ENCODE data around the gene OAS1.
"Not testable (repeated sequence)": the region's sequence is repeated elsewhere in the genome, so short reads cannot be mapped to it uniquely, and the experiment has no call there.

OAS1 gene

GRCh38 chr12:112900298-112901145, 6.2 kb upstream of the OAS1 start:
- peak in 3 of 5 donors; percentile 6 to 55 (median 29) for DNase-seq

DNA sequence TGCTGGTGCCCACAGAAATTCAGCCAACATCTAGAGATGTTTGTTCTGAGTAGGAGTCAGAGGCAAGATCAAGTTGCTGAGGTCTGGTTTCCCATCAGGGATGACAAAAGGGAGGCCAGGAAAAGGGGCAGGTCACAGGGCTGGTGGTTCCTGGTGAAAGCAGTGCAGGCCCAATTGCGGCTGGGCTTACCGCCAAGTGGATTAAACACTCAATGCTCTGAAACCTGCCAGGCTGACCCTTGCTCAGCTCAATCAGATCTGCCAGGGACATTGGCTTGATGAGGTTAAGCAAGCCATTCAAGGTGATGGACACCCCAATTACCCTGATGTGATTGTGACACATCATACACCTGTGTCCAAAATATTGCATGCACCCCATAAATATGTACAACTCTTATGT, 5.5 kb upstream of the OAS1 start:
- DNase-seq: no peak

DNA sequence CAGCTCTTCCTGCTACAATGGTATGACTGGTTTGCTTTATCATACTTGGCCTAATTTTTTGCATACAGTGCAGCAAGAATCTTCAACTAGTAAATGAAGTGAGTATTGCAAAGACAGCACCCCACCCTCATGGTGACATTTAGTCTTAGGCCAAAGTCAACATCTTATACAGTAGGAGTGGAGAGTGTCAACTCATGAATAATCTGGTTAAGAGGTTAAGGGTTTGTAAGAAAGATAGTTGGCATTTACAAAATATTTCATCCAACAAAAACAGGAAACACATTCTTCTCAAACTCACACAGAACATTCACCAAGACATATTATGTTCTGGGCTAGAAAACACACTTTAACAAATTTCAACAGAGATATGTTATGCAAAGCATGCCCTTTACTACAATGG, 2.2 kb upstream of the OAS1 start:
- DNase-seq: no peak

GRCh38 chr12:112905451-112906089, 1.2 kb upstream of the OAS1 start:
- DNase-seq: no peak

DNA sequence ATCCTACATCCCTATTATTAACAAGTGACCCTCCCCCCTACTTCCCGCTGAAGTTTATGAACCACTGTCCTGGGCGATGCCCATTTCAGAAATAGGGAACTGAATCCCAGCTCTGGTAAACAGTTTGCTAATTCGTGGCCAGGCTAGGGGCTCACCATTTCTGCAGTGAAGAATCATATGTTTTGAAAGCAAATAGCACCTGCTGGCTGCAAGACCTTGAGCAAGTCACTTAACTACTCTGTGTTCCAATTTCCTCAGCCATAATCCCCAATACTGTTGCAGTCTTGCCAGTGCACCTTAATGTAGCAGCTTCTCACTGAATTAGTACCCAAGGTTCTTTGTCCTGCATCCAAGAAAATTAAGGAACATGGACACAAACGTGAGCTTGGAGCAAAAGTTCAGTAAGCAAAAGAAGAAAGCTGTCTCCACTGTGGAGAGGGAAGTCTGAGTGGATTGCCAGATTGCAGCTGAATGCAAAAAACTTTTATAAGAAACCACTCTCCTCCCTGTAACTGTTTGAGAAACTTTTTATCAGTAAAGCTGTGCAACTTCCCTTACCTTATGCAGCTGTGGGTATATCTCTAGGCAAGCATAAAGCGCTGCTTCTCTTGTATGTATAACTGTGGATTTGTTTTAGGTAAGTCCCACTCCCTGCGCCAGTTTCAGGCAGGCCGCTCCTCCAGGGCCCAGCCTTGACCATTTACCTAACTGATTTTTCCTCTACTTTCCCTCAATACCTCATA, 824 bp downstream of the OAS1 start:
- DNase-seq: peak in 1 of 5 donors; percentile 10

GRCh38 chr12:112908548-112908947, 1.8 kb downstream of the OAS1 start:
- peak in 1 of 5 donors; percentile 22 for DNase-seq

- no peak for DNase-seq
Measured at GRCh38 chr12:112909693-112910092, 2.9 kb downstream of the OAS1 start.

GRCh38 chr12:112913038-112913688, 6.4 kb downstream of the OAS1 start:
- no peak for DNase-seq

- DNase-seq: not testable (repeated sequence)
Measured at GRCh38 chr12:112913888-112914287, 7.1 kb downstream of the OAS1 start.

GRCh38 chr12:112916270-112916669, 9.5 kb downstream of the OAS1 start:
- DNase-seq: no peak

DNA sequence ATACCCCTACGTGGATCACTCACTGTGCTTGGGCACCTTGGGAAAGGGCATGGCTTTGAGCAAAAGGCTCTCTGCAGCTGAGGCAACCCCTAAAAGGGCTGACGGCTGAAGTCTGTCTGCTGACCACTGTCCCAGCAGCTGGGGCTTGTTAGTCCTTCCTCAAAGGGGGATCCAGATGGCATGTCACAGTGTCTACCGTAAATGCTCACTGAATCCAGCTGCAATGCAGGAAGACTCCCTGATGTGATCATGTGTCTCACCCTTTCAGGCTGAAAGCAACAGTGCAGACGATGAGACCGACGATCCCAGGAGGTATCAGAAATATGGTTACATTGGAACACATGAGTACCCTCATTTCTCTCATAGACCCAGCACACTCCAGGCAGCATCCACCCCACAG, 12.4 kb downstream of the OAS1 start:
- DNase-seq: no peak

- no peak for DNase-seq
Measured at GRCh38 chr12:112924986-112925385, 18.2 kb downstream of the OAS1 start.

GRCh38 chr12:112926416-112927033, 19.8 kb downstream of the OAS1 start:
- not testable (repeated sequence) for DNase-seq

DNA sequence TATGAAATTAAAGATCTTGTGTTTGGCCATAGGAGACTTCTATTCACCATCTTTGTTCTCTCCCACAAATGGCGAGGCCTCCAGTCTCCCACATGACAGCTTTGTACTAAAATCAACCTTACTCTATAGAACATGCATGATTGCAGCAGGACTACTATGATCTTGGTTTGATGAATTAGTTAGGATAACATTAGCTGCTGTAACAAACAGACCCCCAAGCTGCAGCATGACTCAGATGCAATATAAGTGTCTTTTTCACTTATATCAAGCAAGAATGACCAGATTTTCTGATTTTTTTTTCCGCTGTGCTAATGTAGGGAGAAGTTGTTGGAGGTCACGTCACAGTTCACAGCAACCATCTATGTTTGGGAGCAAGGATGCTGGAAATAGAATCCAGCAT, 20.7 kb downstream of the OAS1 start:
- no peak for DNase-seq

DNA sequence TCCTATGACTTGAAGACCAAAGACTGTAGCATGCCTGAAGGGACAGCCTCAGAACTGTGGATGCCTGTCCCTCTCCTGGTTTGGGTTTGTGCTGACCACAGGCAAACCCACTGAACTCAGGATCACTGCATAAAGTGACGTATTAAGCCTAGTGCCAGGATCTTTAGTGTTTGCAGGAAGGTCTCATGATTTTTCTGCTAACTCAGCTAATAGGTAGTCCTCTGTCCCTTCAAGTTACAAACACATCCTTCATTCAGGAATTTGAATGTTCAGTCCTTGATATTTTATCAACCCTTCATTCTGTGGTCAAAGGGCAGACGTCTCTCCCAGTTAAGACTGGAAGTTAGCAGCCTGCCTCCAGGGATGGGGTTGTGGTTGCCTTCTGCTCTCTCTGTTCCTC, 21.2 kb downstream of the OAS1 start:
- DNase-seq: no peak

GRCh38 chr12:112928978-112929377, 22.2 kb downstream of the OAS1 start:
- no peak for DNase-seq

DNA sequence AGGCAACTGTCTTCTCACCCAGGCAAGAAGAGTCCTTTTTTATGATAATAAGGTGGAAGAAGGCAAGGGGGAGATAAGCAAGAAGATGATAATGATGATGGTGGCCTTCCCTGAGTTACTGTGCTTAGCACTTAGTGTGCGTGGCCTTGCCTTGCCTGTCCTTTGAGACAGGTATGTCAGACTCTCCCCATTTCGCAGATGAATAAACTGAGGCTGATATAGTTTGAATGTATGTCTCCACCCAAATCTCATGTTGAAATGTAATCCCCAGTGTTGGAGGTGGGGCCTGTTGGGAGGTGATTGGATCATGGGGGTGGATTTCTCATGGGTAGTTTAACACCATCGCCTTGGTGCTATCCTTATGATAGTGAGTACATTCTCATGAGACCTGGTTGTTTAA, 23.0 kb downstream of the OAS1 start:
- DNase-seq: no peak

GRCh38 chr12:112930350-112930749, 23.6 kb downstream of the OAS1 start:
- DNase-seq: no peak

DNA sequence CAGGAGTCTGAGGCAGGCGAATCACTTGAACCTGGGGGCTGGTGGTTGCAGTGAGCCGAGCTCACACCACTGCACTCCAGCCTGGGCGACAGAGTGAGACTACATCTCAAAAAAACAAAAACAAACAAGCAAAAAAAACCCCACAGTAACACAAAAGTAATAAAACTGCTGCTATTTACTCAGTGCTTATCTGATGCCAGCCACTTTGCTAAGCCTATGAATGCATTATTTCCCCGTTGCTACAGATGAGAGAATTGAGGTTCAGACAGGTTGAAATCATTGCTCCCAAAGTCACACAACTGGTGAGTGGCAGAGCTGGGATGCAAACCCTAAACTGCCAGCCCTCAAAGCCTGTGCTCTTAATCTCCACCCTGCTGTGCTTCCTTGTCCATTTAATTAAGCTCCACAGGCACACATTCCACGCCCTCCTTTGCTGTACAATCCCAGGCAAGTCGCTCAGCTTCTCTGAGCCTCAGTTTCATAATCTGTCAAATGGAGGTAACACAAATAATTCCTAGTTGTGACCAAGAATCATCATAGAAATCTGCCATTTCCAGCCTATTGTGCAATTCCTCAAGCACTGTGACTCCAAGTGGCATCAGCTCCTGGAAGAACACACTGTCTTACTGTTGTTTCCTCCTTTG, 25.8 kb downstream of the OAS1 start:
- DNase-seq: no peak

DNA sequence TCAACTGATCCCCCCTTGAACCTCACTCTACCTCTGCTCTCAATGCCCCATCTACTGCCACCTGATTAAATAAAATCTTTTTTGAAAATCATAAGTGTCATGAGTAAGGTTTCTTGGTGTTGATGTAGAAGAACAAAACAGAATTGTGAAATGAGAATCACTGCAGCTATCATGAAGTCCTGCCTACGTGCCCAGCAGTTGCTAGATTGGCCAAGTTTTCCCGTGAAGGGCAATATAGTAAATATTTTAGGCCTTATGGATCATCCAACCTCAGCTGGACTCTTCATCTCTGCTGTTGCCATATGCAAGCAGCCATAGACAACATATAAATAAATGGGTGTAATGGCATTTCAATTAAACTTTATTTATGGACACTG, 26.4 kb downstream of the OAS1 start:
- DNase-seq: no peak

- no peak for DNase-seq
Measured at GRCh38 chr12:112936264-112936663, 29.5 kb downstream of the OAS1 start.

- no peak for DNase-seq
Measured at GRCh38 chr12:112936927-112937326, 30.2 kb downstream of the OAS1 start.
